Measurements from ENCODE around the gene GFOD1.

GRCh38 chr6:13447949-13448724, 39.3 kb downstream of the GFOD1 start:
- TF ChIP-seq FOXM1 (IDR thresholded peaks at IDR 0.05; ENCODE audit: borderline replicate concordance): no peak
- no peak for TF ChIP-seq LEF1 (IDR thresholded peaks at IDR 0.05; ENCODE audit: borderline replicate concordance)
- no peak for TF ChIP-seq SP1 (IDR thresholded peaks at IDR 0.05)
- no peak for TF ChIP-seq BHLHE40 (IDR thresholded peaks at IDR 0.05; ENCODE audit: borderline replicate concordance)
- TF ChIP-seq ZNF384 (IDR thresholded peaks at IDR 0.05): no peak
- no peak for TF ChIP-seq CTBP1 (IDR thresholded peaks at IDR 0.05; ENCODE audit: borderline replicate concordance)
- TF ChIP-seq FOXA1 (IDR thresholded peaks at IDR 0.05): no peak
- no peak for TF ChIP-seq PKNOX1 (IDR thresholded peaks at IDR 0.05)
- no peak for TF ChIP-seq SUZ12 (IDR thresholded peaks at IDR 0.05)
